Stomach smooth muscle (tissue), 2 donors: ENCODE measurements around the gene FLII.

Source experiments
- H3K27ac ChIP-seq: one replicate; pipeline ENCODE4 v1.7.0; 2013; ENCODE audit warnings: mild to moderate bottlenecking, low read length, inconsistent platforms
- H3K27me3 ChIP-seq, 2 donors: one replicate each; pipeline ENCODE4 v1.7.0; 2013; ENCODE audit warnings: low read length in 2 of 2; ENCODE audit not compliant: insufficient read depth in 2 of 2, control insufficient read depth in 1 of 2
- H3K36me3 ChIP-seq, 2 donors: one replicate each; pipeline ENCODE4 v1.7.0; 2013; ENCODE audit warnings: low read length in 2 of 2; ENCODE audit not compliant: control insufficient read depth in 2 of 2, insufficient read depth in 2 of 2
- H3K4me1 ChIP-seq: one replicate; pipeline ENCODE4 v1.7.0; 2013; ENCODE audit warnings: low read length; ENCODE audit not compliant: control insufficient read depth, insufficient read depth
- H3K4me3 ChIP-seq, 2 donors: one replicate each; pipeline ENCODE4 v1.7.0; 2013; ENCODE audit warnings: low read length in 2 of 2
- H3K9ac ChIP-seq, 2 donors: one replicate each; pipeline ENCODE4 v1.7.0; 2013; ENCODE audit warnings: low read length in 2 of 2, mild to moderate bottlenecking in 1 of 2
- H3K9me3 ChIP-seq, 2 donors: one replicate each; pipeline ENCODE4 v1.7.0; 2013; ENCODE audit warnings: low read length in 2 of 2; ENCODE audit not compliant: control insufficient read depth in 2 of 2
- donor health status: healthy.
- donor health status: Pancreatic carcinoma.

The FLII gene

GRCh38 chr17:18260332-18261145 lies 2.0 kb upstream of the FLII start, which contains the start of gene MIEF2:
MIEF2 (plus strand) TSS chr17:18260662; CDS start chr17:18262721, 2,059 bp downstream.
- H3K9me3 ChIP-seq: no peaks in the 10 kb centered on the region
- peak within 1 kb of the TSS; percentile 65 to 84 for H3K9ac ChIP-seq
- H3K4me3 ChIP-seq: peak within 1 kb of the TSS; percentile 85 to 90
- H3K27me3 ChIP-seq: no peaks in the 10 kb centered on the region
- peaks cover 53% of the 10 kb centered on the region for H3K4me1 ChIP-seq
- peaks cover 27 to 31% of the 10 kb centered on the region in 2 donors for H3K36me3 ChIP-seq
- peak within 1 kb of the TSS; percentile 87 for H3K27ac ChIP-seq

DNA sequence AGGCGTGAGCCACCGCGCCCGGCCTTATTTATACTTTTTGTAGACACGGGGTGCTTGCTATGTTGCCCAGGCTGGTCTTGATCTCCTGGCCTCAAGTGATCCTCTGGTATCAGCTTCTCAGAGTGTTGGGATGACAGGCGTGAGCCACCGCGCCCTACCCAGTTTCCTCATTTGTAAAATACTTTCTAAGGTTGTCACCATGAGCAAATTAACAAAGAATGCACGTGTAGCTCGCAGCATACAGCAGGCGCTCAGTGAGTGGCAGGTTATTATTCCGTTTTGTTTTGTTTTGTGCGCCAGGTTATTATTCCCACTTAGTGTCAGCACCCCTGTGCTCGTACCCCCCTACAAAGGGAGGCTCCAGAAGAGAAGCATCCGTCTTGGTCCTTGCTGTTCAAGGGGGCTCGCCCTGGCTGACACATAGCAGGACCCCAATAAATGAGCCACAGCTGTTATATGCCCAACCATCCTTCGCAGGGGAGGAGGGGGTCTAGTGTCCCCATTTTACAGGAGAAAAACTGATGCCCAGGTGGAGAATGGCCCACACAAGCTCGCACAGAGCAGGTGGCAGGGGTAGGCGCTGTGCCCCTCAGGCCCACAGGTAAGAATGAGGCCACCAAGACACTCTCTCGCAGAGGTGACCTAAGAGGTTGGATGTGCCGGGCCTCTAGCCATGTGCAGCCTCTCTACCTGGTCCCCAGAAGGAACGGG lies 1.2 kb upstream of the FLII start:
- H3K9ac ChIP-seq: peak overlapping the region; percentile 58 to 65

GRCh38 chr17:18257982-18258355 lies 569 bp downstream of the FLII start:
- H3K9me3 ChIP-seq: no peaks in the 10 kb centered on the region
- peak overlapping the region; percentile 86 to 88 for H3K9ac ChIP-seq
- peak overlapping the region; percentile 88 to 93 for H3K4me3 ChIP-seq
- no peaks in the 10 kb centered on the region for H3K27me3 ChIP-seq
- H3K4me1 ChIP-seq: peaks cover 53% of the 10 kb centered on the region
- peak overlapping the region; percentile 82 for H3K27ac ChIP-seq
- peaks cover 25 to 35% of the 10 kb centered on the region in 2 donors for H3K36me3 ChIP-seq

More for the DNA sequence above, 1.2 kb upstream of the FLII start:
- Histone ChIP-seq H3K27me3 (no peaks in the 10 kb centered on the region), H3K9me3 (no peaks in the 10 kb centered on the region), H3K36me3 (peaks cover 29 to 34% of the 10 kb centered on the region in 2 donors), H3K4me3 (peak overlapping the region; percentile 85 to 90), H3K27ac (peak overlapping the region; percentile 87), H3K4me1 (peaks cover 53% of the 10 kb centered on the region)

DNA sequence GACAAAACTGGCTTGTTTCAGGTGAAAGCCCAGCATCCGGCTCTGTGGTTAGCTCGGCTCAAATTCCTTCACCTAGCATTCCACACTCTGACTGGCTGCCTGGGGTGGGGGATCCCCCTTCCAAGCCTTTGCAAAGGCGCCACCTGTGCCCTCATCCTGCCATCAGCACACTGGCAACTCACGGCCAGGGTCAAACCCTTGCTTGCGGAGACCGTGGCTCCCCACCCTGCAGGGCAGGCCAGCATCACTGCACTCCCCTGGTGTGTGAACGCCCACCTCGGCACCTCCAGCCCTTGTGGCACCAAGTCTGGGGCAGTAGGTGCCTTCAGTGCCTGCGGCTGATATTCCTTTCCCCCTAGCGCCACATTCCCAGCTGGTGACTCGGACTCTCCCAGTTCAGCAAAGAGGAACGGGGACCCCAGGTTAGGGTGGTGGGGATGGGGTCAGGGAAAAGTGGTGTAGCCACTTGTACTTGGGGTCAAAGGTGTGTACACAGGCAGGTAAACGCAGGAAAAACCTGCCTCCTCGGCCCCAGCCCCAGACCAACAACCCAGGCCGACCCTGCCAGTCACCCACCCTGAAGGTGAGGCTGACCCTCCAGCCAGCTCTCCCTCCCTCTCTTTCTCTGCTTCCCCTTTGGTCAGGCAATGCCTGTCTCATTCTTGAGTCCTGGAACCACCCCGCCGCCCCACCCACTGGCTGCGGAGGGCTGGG lies 1.1 kb downstream of the FLII start:
- H3K27me3 ChIP-seq: no peaks in the 10 kb centered on the region
- peak overlapping the region; percentile 88 to 93 for H3K4me3 ChIP-seq
- H3K9me3 ChIP-seq: no peaks in the 10 kb centered on the region
- peaks cover 28 to 39% of the 10 kb centered on the region in 2 donors for H3K36me3 ChIP-seq
- H3K27ac ChIP-seq: peak overlapping the region; percentile 82
- H3K4me1 ChIP-seq: peaks cover 49% of the 10 kb centered on the region
- peak overlapping the region; percentile 86 to 88 for H3K9ac ChIP-seq

GRCh38 chr17:18256776-18257175 lies 1.8 kb downstream of the FLII start:
- Histone ChIP-seq H3K27ac (no peak overlapping the region), H3K9me3 (no peaks in the 10 kb centered on the region), H3K9ac (peak overlapping the region; percentile 86 to 88), H3K4me1 (peaks cover 43% of the 10 kb centered on the region), H3K36me3 (peaks cover 35 to 45% of the 10 kb centered on the region in 2 donors), H3K4me3 (peak overlapping the region in 1 of 2 donors; percentile 40), H3K27me3 (no peaks in the 10 kb centered on the region)

- Histone ChIP-seq H3K9me3 (no peaks in the 10 kb centered on the region), H3K27me3 (no peaks in the 10 kb centered on the region), H3K4me1 (peaks cover 38% of the 10 kb centered on the region), H3K4me3 (no peak overlapping the region), H3K36me3 (peaks cover 39 to 46% of the 10 kb centered on the region in 2 donors), H3K9ac (no peak overlapping the region), H3K27ac (no peak overlapping the region)
Observed at GRCh38 chr17:18256351-18256750, 2.2 kb downstream of the FLII start.

DNA sequence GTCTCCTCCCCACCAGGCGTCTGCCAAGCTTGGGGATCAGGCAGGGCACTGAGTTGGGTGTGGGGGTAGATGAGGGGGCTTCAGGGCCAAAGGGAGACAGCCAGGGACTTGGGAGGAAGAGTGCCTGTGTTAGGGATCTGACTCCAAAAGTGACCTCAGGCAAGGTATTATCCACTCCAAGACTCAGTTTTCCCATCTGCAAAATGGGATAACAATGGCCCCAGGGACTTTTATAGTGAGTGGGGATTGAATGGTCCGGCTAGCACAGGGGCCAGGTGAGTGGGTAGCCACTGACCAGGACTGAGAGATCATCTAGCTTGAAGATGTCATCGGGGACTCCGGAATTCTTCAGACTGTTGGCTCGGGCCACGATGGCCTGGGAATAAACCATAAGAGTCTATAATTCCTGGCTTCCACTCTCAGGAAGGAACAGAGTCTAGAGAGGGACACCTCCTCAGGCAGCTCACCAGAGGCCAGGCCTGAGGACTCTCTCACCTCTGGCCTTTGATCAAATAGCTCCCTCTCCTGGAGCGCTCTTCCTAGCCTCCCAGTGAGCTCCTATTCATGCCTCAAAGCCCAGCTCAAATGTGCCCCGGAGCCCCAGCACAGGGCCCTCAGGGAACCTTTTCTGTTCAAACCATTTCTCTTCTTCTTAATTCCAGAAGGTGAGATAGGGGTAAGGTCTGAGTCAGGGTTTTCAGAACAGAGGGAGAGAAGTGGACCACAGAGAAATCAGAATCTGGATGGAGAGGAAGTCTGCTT lies 3.5 kb downstream of the FLII start:
- H3K4me3 ChIP-seq: no peak overlapping the region
- H3K27me3 ChIP-seq: no peaks in the 10 kb centered on the region
- peaks cover 30% of the 10 kb centered on the region for H3K4me1 ChIP-seq
- H3K27ac ChIP-seq: no peak overlapping the region
- H3K36me3 ChIP-seq: peaks cover 51 to 55% of the 10 kb centered on the region in 2 donors
- no peaks in the 10 kb centered on the region for H3K9me3 ChIP-seq
- no peak overlapping the region for H3K9ac ChIP-seq

GRCh38 chr17:18253947-18254821 lies 4.4 kb downstream of the FLII start:
- peaks cover 23% of the 10 kb centered on the region for H3K4me1 ChIP-seq
- H3K36me3 ChIP-seq: peaks cover 54 to 58% of the 10 kb centered on the region in 2 donors
- H3K9ac ChIP-seq: no peak overlapping the region
- H3K9me3 ChIP-seq: no peaks in the 10 kb centered on the region
- H3K27me3 ChIP-seq: no peaks in the 10 kb centered on the region
- no peak overlapping the region for H3K27ac ChIP-seq
- no peak overlapping the region for H3K4me3 ChIP-seq

- H3K27ac ChIP-seq: no peak overlapping the region
- no peak overlapping the region for H3K9ac ChIP-seq
- no peaks in the 10 kb centered on the region for H3K27me3 ChIP-seq
- H3K4me1 ChIP-seq: peaks cover 22% of the 10 kb centered on the region
- H3K9me3 ChIP-seq: no peaks in the 10 kb centered on the region
- no peak overlapping the region for H3K4me3 ChIP-seq
- peaks cover 58 to 61% of the 10 kb centered on the region in 2 donors for H3K36me3 ChIP-seq
Observed at GRCh38 chr17:18253187-18253884, 5.2 kb downstream of the FLII start.
